A673 (cell line): Measurements from ENCODE around the gene SPNS2. TPM values are rescaled to one million over a fixed set of nuclear protein-coding genes. Genes with fewer than 3 reads are reported as not detected.
A peak's percentile ranks its signal among the peaks of the same experiment; 100 is the strongest.

Source experiments
- BruUV-seq: library from RNA; stranded (reverse); fragments of 400-500 nt; replicated peaks from 2 replicates; lab custom pipeline; 2021; lab: Mats Ljungman, UMichigan
- CTCF ChIA-PET: fragments of 300-600 bp; sonication (Branson Sonifier 250); formaldehyde crosslinking; loops from one replicate; lab custom pipeline; 2022; ENCODE audit warnings: antibody characterized with exemption; lab: Charles Lee
- POLR2A ChIA-PET: fragments of 300-600 bp; sonication (Branson Sonifier 250); formaldehyde crosslinking; loops from one replicate; lab custom pipeline; 2022; ENCODE audit warnings: antibody characterized with exemption; ENCODE audit not compliant: low non-redundant PET; lab: Charles Lee
- DNase-seq: peaks from one replicate; pipeline ENCODE4 v3.0.0-alpha.2; 2015; ENCODE audit warnings: low spot score
- H3K27ac ChIP-seq: fragments of 200-600 bp; sonication (generic); 2 replicates; pipeline ENCODE4 v1.5.1; 2016; ENCODE audit warnings: mixed run types, low read depth, mild to moderate bottlenecking, mixed read lengths, antibody characterized with exemption, low read length; ENCODE audit not compliant: poor library complexity, severe bottlenecking
- H3K27me3 ChIP-seq: fragments of 200-600 bp; sonication (generic); replicated peaks from 2 replicates; pipeline ENCODE4 v1.6.1; 2017; ENCODE audit warnings: mixed run types, low read depth, mild to moderate bottlenecking, mixed read lengths, antibody characterized with exemption, low read length; ENCODE audit not compliant: insufficient read depth, poor library complexity
- H3K36me3 ChIP-seq: fragments of 200-600 bp; sonication (generic); 2 replicates; pipeline ENCODE4 v1.6.1; 2016; ENCODE audit warnings: mixed run types, mild to moderate bottlenecking, mixed read lengths, antibody characterized with exemption, low read length; ENCODE audit not compliant: insufficient read depth, poor library complexity, severe bottlenecking
- H3K4me1 ChIP-seq: fragments of 200-600 bp; sonication (generic); 2 replicates; pipeline ENCODE4 v1.6.1; 2017; ENCODE audit warnings: mixed run types, mild to moderate bottlenecking, mixed read lengths, antibody characterized with exemption, low read length; ENCODE audit not compliant: insufficient read depth, poor library complexity, severe bottlenecking
- H3K4me3 ChIP-seq: fragments of 200-600 bp; sonication (generic); 2 replicates; pipeline ENCODE4 v1.5.1; 2016; ENCODE audit warnings: low read depth, mixed run types, mild to moderate bottlenecking, mixed read lengths, low read length; ENCODE audit not compliant: poor library complexity, severe bottlenecking
- H3K9me3 ChIP-seq: fragments of 200-600 bp; sonication (generic); 2 replicates; pipeline ENCODE4 v1.6.1; 2016; ENCODE audit warnings: mixed run types, low read depth, mild to moderate bottlenecking, mixed read lengths, antibody characterized with exemption, low read length; ENCODE audit not compliant: poor library complexity, severe bottlenecking
- CTCF ChIP-seq: fragments of 300-800, 200-600 bp; sonication (generic); conservative IDR thresholded peaks from 2 replicates; pipeline ENCODE4 v1.5.1; 2017; ENCODE audit warnings: low read depth, mild to moderate bottlenecking, antibody characterized with exemption, low read length, moderate library complexity, mixed read lengths
- EZH2 ChIP-seq: fragments of 200-600 bp; sonication (generic); IDR thresholded peaks from 2 replicates; pipeline ENCODE4 v1.6.1; 2017; ENCODE audit warnings: borderline replicate concordance, low read depth, mild to moderate bottlenecking, mixed read lengths, antibody characterized with exemption, low read length; ENCODE audit not compliant: poor library complexity, severe bottlenecking
- intact Hi-C: fragments of 100-400 bp; cut with micrococcal nuclease; formaldehyde crosslinking; loops from one replicate; pipeline ENCODE4 v1.10.0; 2022; ENCODE audit not compliant: unreplicated experiment
- total RNA-seq: library from RNA; stranded (reverse); gene quantifications from 2 replicates; pipeline ENCODE4 v1.2.3, GENCODE V29; 2021

The SPNS2 gene
- total RNA-seq, 1 experiment from 2014 or later: not detected

- CTCF ChIA-PET: no interaction called here
- intact Hi-C loops: no loop called here
Measured at GRCh38 chr17:4584917-4585637, 86.4 kb downstream of the SPNS2 start.

GRCh38 chr17:4585638-4585994, 86.9 kb downstream of the SPNS2 start:
- DNase-seq: no peak
- H3K27me3 ChIP-seq: peaks cover 40% of the 10 kb centered on the region
- H3K4me3 ChIP-seq: no peak overlapping the region
- intact Hi-C loops: no loop called here
- no peak for TF ChIP-seq EZH2
- no peak for TF ChIP-seq CTCF
- ChIA-PET POLR2A (no interaction called here), CTCF (no interaction called here)
- no peaks in the 10 kb centered on the region for H3K36me3 ChIP-seq
- no peak overlapping the region for H3K27ac ChIP-seq
- H3K4me1 ChIP-seq: no peaks in the 10 kb centered on the region
- no TSS peak for BruUV-seq
- H3K9me3 ChIP-seq: no peaks in the 10 kb centered on the region

More at GRCh38 chr17:4584917-4585637, 86.4 kb downstream of the SPNS2 start:
- H3K9me3 ChIP-seq: no peaks in the 10 kb centered on the region
- H3K4me1 ChIP-seq: no peaks in the 10 kb centered on the region
- H3K36me3 ChIP-seq: no peaks in the 10 kb centered on the region
- no peak for DNase-seq
- no TSS peak for BruUV-seq
- H3K27me3 ChIP-seq: peaks cover 40% of the 10 kb centered on the region
- POLR2A ChIA-PET: no interaction called here
- TF ChIP-seq EZH2 (no peak), CTCF (no peak)
- no peak overlapping the region for H3K27ac ChIP-seq
- H3K4me3 ChIP-seq: peak overlapping the region; percentile 48

GRCh38 chr17:4586043-4586442, 87.4 kb downstream of the SPNS2 start:
- no peaks in the 10 kb centered on the region for H3K9me3 ChIP-seq
- H3K36me3 ChIP-seq: no peaks in the 10 kb centered on the region
- H3K27ac ChIP-seq: no peak overlapping the region
- POLR2A ChIA-PET: no interaction called here
- no TSS peak for BruUV-seq
- no peak for DNase-seq
- CTCF ChIA-PET: no interaction called here
- H3K27me3 ChIP-seq: peaks cover 40% of the 10 kb centered on the region
- H3K4me1 ChIP-seq: no peaks in the 10 kb centered on the region
- TF ChIP-seq CTCF: no peak
- TF ChIP-seq EZH2: no peak
- H3K4me3 ChIP-seq: no peak overlapping the region
- intact Hi-C loops: no loop called here
